Colon (tissue), 2 donors: ENCODE measurements around the gene TMEM150C.
"Not testable (repeated sequence)": the region's sequence is repeated elsewhere in the genome, so short reads cannot be mapped to it uniquely, and the experiment has no call there.

Source experiments
- FAIRE-seq: peaks from 2 replicates; lab custom pipeline; 2012; peaks lifted over from hg19 to GRCh38; lab: Jason Lieb, UNC
- donor health status: control.
- donor health status: control.

TMEM150C gene

DNA sequence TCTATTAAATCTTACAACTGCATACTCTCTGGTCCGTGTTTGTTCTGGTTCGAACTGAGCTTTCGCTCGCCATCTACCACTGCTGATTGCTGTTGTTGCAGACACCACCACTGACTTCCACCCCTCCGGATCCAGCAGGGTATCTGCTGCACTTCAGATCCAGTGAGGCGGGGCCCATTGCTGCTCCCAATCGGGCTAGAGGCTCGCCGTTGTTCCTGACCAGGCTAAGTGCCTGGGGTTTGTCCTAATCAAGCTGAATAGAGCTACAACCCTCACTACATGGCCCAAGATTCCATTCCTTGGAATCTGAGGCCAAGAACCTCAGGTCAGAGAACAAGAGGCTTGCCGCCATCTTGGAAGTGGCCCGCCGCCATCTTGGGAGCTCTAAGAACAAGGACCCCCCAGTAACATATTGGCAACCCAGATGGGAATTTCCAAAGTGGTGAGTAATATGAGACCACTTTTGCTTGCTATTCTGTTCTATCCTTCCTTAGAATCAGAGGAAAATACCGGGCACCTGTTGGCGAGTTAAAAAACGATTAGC is 88.1 kb downstream of the TMEM150C start:
- FAIRE-seq, result no peak

DNA sequence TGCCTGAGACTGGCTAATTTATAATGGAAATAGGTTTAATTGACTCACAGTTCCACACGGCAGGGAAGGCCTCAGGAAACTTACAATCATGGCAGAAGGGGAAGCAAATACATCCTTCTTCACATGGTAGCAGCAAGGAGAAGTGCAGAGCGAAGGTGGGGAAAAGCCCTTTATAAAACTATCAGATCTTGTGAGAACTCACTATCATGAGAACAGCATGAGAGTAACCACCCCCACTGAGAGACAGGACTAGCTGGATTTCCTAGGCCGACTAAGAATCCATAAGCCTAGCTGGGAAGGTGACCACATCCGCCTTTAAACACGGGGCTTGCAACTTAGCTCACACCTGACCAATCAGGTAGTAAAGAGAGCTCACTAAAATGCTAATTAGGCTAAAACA is 88.7 kb downstream of the TMEM150C start:
- FAIRE-seq, result not testable (repeated sequence)

DNA sequence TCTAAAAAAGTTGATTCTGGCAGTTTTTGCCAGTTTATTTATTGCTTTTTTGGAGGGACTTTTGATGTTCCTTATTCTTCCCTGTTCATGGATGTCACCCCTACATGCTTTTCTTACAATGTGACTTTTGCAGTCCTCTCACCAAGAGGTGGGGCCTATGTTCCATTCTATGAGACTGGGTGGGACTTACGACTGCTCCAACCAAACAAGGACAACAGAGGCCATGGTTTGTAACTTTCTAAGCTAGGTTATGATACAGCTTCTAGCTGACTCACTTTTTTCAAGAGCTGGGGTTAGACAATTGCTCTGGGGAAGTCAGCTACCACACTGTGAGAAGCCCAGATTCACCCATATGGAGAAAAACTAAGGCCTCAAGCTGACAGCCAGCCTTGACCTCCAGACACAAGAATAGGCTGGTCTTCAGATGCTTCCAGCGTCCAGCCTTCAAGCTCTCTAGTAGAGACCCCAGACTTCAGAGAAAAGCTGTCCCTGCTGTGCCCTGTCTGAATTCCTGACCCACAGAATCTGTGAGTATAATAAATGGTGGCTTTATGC is 91.9 kb downstream of the TMEM150C start:
- FAIRE-seq, result no peak

DNA sequence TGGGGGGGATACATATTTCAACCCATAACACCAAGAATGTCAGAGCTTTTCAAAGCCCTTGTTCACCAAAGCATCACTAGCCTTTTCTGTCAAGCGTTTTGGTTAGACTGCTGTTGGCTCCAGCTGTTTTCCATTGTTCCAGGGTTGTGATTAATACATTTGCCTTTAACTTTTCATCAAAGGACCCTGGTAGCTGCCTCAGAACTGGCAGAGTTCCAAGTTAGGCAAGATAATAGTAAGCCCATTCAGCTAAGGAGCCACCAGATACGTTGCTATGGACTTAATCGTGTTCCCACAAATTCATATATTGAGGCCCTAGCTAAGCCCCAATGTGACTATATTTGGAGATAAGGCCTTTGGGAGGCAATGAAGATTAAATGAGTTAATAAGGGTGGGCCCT is 94.3 kb downstream of the TMEM150C start:
- FAIRE-seq, result no peak

DNA sequence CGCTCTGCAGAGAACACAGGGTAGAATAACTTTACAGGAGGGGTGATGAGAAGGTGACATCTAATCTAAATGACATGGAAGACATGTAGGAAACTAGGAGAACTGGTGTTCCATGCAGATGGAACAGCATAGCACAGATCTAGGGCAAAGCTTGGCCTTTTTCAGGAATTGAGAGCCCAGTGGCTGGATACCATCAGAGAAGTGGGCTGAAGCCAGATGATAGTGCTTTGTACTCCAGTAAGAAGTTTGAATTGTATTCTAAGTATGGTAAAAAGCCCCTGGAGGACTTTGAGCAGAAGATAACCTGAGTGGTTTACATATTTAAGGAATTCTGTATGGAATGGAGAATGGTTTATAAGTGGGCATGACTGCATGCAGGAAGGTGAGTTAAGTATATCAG is 98.6 kb downstream of the TMEM150C start:
- no peak for FAIRE-seq

DNA sequence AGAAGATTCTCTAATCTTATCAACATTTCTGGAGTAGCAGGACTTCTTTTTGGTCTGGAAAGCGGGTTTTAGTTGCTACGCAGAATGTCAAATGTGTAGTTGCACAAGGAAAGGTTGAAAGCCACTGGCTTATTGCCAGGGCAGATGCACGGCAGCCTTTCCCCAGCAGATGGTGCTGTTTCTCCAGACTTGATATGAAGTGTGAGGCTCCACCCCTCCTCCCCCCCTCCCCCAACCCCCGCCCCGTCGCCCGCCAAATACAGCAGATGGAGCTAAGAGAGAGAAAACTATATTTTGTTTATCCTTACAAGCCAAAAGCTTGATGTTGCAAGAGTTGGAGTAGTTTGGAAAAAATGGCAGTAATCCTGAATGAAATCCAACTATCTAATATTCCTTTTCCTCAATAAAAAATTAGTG is 99.4 kb downstream of the TMEM150C start:
- FAIRE-seq, result no peak

DNA sequence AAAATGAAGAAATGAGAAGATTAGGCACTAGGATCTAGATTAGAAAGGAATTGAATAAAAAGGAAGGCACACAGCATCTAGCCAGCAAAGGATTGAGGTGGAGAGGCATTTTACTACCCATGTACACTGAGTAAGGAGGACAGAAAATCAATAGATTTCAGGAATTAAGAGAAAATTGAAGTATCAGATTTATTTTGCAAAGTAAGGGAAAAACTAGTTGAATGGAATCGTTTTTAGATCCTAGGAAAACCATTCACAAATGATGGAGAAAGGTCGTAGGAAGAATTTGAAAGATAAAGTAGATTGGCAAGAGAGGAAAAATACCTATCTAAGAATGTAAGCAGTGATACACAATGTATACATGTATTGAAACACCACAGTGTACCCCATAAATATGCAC is 100.1 kb downstream of the TMEM150C start:
- no peak for FAIRE-seq

DNA sequence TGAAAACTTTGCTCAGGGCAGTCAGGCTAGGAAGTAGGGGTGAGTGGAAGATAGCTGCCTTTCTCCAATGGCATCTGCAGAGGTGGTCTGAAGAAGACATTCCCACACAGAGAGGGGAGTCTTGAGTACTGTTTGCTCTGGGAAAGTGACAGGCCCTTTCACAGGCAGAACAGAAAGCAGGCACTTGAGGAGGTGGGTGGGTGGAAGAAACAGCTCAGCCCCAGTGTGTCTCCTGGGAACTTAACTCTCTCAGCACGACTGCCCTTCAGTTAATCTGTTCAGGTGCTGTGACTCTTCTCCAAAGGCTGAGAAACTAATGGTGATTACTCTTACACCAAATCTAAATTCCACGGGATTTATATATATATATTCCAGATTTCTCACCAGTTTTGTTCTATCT is 103.1 kb downstream of the TMEM150C start:
- no peak for FAIRE-seq

DNA sequence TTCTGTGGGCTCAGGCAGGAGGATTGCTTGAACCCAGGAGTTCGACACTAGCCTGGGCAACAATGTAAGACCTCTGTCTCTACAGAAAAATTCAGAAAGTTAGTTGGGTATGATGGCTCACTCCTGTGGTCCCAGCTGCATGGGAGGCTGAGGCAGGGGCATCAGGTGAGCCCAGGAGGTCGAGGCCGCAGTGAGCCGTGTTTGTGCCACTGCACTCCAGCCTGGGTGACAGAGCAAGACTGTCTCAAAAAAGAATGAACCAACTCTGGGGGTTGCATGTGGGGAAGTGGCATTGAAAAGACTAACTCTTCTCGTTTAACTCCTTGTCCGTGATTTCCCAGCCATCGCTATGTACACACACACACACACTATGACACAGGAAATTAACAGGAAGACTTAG is 104.5 kb downstream of the TMEM150C start:
- FAIRE-seq, result no peak

DNA sequence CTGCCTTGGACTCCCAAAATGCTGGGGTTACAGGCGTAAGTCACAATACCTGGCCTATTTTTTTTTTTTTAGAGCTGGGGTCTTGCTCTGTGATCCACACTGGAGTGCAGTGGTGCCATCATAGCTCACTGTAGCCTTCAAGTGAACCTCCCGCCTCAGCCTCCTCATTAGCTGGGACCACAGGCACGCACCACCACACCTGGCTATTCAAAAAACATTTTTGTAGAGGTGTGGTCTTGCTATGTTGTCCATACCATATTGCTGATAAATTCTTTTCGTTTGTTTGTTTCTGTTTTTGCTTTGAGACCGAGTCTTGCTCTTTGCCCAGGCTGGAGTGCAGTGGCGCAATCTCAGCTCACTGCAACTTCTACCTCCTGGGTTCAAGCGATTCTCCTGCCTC is 109.8 kb downstream of the TMEM150C start:
- FAIRE-seq, result no peak

DNA sequence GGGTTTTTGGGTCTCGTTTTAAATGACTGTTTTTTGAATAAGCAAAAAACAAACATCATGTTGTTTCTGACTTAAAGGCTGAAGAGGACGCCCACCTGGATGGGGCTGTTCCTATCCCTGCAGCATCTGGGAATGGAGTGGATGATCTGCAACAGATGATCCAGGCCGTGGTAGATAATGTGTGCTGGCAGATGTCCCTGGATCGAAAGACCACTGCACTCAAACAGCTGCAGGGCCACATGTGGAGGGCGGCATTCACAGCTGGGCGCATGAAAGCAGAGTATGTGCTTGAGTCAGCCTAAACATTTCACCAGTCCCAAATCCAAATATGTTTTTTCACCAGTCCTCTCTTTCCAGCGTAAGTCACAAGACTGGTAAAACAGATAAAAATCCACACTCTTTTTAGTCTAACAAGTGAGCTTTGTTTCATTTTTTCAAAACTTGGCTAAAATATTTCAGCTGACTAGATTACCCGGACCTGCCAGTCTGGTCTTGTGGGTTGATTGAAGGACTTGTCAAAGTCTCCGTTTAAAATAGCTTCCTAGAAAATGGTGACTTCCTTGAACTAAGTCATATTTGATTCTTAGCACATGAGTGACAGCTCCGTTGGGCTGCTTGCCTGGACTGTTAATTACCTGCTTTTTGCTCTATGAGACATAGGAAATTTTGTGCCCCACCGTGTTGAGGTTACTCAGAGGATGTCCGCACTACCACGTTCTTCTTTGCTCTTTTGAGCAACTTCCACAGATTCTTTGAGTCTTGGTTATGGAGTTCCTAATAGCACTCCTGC is 110.6 kb downstream of the TMEM150C start:
- no peak for FAIRE-seq

DNA sequence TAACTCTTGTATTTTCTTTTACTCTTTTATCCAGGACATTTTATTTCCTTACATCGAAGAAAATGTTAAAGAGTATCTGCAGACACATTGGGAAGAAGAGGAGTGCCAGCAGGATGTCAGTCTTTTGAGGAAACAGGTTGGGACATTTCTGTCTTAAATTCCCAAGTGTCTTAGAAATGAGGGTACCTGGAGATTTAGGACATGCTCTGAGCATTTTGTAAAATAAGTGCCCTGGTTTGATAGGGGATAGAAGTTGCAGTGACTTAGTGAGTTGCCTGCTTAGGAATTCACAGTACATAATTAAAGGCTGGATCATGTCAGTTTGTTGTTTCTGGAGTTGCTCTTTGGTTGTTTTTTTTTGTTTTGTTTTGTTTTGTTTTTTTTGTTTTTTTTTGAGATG is 113.9 kb downstream of the TMEM150C start:
- no peak for FAIRE-seq

DNA sequence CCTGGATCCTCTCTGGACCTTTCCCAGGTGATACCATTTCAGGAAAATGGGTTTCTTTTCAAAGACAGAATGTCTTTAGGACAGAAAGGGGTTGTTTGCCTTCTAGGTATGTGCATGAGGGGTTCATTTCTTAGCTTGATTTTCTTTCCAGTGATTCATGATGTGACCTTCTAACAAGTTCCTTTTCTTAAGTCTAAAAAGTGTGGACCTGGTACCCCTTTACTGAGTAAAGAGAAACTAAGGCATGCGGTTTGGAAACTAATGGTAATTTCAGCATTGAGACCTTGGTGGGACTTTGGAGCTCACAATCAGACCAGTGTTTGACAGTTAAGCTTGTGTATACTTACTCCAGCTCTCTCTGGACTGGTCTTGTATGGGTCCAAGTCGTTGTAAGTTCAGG is 122.7 kb downstream of the TMEM150C start:
- no peak for FAIRE-seq

DNA sequence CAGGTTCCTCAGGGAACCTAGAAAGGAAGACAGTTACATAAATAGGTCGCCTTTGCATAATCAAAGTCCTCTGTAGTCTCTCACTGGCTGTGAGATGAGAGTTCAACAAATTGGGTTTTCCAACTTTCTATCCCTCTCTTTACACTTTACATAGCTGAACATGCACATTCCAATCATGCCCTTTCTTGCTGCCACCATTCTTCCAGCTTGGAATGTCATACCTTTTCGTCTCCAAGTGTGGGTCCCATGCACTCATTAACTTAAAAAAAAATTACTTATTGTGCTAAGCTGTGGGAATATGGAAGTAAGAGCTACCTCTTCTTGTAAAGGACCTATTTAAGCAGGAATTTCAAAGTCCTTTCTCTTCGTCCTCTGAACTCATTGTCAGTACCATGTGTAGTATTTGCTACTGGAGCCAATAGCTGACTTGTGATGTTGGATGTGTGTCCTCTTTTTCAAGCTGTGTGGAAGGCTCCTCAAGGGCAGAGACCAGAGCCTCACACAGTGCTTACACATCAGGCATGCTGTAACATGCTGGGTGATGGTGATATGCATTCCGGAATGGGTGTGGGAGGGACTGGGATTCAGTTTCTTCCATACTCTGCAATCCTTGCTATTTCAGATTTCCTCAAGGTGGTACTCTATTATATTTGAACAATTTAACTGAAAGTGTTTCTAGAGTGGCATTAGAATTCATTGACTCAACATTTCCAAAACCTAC is 124.3 kb downstream of the TMEM150C start:
- no peak for FAIRE-seq

DNA sequence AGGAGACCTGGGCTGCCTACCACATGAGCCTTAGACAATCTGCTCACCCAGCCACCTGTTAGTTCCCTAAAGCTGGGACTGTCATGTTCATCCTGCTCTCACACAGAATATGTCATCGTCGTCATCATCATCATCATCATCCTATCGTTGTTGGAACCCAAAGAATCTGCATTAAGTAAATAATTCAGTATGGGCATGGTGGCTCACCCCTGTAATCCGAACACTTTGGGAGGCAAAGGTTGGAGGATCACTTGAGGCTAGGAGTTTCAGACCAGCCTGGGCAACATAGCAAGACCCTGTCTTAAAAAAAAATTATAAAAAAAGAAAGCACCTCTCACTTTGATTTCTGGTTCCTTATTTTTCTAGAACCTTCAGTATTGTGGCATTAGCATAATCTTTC is 125.0 kb downstream of the TMEM150C start:
- FAIRE-seq, result no peak

DNA sequence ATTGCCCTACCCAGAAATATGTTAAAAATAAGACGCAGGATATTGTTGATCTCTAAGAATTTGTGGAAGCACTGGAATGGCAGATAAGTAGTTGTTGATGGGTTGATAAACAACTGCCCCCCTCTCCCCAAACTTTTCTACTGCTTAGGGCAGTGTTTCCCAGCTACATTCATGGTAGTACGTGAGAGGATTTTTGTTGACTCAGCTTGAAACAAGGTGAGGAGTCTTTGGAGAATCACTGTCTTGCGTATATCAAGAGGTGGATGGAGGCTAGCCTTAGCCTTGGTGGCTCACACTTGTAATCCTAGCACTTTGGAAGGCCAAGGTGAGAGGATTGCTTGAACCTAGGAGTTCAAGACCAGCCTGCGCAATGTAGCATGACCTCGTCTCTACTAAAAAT is 125.7 kb downstream of the TMEM150C start:
- FAIRE-seq, result no peak

DNA sequence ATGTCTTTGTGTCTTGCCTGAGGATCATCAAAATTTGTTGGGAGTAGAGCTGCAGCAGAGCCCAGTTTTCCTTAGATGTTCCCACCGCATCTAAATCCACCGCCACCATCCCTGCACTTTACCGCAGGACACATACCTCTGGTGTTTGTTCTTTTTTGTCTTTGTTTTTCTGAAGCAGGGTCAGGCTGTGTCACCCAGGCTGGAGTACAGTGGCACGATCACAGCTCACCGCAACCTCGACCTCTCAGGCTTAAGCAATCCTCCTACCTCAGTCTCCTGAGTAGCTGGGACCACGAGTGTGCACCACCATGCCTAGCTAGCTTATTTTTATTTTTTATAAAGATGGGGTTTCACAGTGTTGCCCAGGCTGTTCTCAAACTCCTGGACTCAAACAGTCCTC is 126.8 kb downstream of the TMEM150C start:
- FAIRE-seq, result no peak

DNA sequence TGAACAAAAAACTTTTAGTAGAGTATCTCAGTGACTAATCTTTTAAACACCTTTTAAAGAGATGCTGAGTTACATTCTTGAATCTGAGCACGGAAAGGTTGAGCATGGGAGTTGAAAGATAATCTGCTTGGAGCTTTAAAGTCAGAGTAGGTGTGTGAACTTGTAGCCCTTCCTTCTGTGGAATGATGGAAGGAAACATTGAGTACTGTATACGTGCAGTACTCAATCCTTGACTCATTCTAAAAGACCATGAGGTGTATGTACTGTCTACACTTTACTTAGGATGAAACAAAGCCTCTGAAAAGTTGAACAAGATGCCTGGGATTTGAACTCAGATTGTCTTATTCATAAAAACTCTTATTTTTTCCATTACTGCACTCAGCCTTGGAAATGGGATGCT is 128.0 kb downstream of the TMEM150C start:
- FAIRE-seq, result no peak
